HEK293 (cell line): ENCODE measurements around the gene PMEL.

Experiments used
- CTCF ChIA-PET: fragments of 350-600 bp; formaldehyde crosslinking; extraction: SDS; loops from one replicate; lab custom pipeline; 2021; ENCODE audit warnings: antibody characterized with exemption; lab: Yijun Ruan, JAX
- POLR2A ChIA-PET: fragments of 300-600 bp; formaldehyde crosslinking; extraction: SDS; loops from one replicate; lab custom pipeline; 2020; ENCODE audit warnings: antibody characterized with exemption, inconsistent platforms; lab: Yijun Ruan, JAX
- H3K27ac ChIP-seq: fragments of 200-500 bp; sonication (Bioruptor generic); 2 replicates; pipeline ENCODE4 v1.5.1; 2014; ENCODE audit warnings: low read depth, low read length, control low read depth, inconsistent platforms; ENCODE audit errors: extremely low read depth
- H3K36me3 ChIP-seq, 2 experiments: fragments of 200-500 bp in 1 of 2; sonication (Bioruptor generic) in 1 of 2; 1 replicate in 1 of 2; 2 replicates in 1 of 2; pipeline ENCODE4 v1.5.1; 2014 to 2017; ENCODE audit warnings: inconsistent platforms in 2 of 2, low read length in 2 of 2; ENCODE audit not compliant: control insufficient read depth in 2 of 2, insufficient read depth in 1 of 2
- H3K4me1 ChIP-seq: fragments of 200-500 bp; sonication (Bioruptor generic); 2 replicates; pipeline ENCODE4 v1.5.1; 2014; ENCODE audit warnings: mild to moderate bottlenecking, low read length, inconsistent platforms; ENCODE audit not compliant: control insufficient read depth, insufficient read depth
- H3K4me3 ChIP-seq: 2 replicates; pipeline ENCODE4 v1.5.1; 2011; ENCODE audit warnings: low read depth, mild to moderate bottlenecking, control low read depth, low read length, moderate library complexity
- H3K9me3 ChIP-seq: fragments of 200-500 bp; sonication (Bioruptor generic); 2 replicates; pipeline ENCODE4 v1.5.1; 2014; ENCODE audit warnings: low read depth, low read length, inconsistent platforms; ENCODE audit not compliant: control insufficient read depth, insufficient read depth
- HOXA7 ChIP-seq: sonication (generic); formaldehyde crosslinking; IDR thresholded peaks from 2 replicates; pipeline ENCODE4 v1.8.1; 2022; ENCODE audit warnings: missing genetic modification reagents, borderline replicate concordance
- MYNN ChIP-seq: fragments of 450-650 bp; formaldehyde crosslinking; IDR thresholded peaks from 2 replicates; pipeline ENCODE4 v1.5.1; 2016; ENCODE audit warnings: missing biosample characterization, missing genetic modification characterization, borderline replicate concordance
- PRDM2 ChIP-seq: fragments of 450-650 bp; formaldehyde crosslinking; IDR thresholded peaks from 2 replicates; pipeline ENCODE4 v1.5.1; 2016; ENCODE audit warnings: missing biosample characterization, missing genetic modification characterization, borderline replicate concordance
- REST ChIP-seq: fragments of 450-650 bp; formaldehyde crosslinking; IDR thresholded peaks from 2 replicates; pipeline ENCODE4 v1.5.1; 2016; ENCODE audit warnings: missing biosample characterization, missing genetic modification characterization
- SCRT1 ChIP-seq: fragments of 450-650 bp; formaldehyde crosslinking; IDR thresholded peaks from 2 replicates; pipeline ENCODE4 v1.5.1; 2016; ENCODE audit warnings: missing biosample characterization, missing genetic modification characterization, borderline replicate concordance
- YY2 ChIP-seq: fragments of 450-650 bp; formaldehyde crosslinking; IDR thresholded peaks from 2 replicates; pipeline ENCODE4 v1.5.1; 2016; ENCODE audit warnings: missing biosample characterization, missing genetic modification characterization
- ZBTB20 ChIP-seq: fragments of 450-650 bp; formaldehyde crosslinking; IDR thresholded peaks from 2 replicates; pipeline ENCODE4 v1.5.1; 2016; ENCODE audit warnings: missing biosample characterization, missing genetic modification characterization
- ZFP37 ChIP-seq: fragments of 450-650 bp; formaldehyde crosslinking; IDR thresholded peaks from 2 replicates; pipeline ENCODE4 v1.5.1; 2016; ENCODE audit warnings: missing biosample characterization, missing genetic modification characterization
- ZNF138 ChIP-seq: fragments of 450-650 bp; formaldehyde crosslinking; IDR thresholded peaks from 2 replicates; pipeline ENCODE4 v1.5.1; 2016; ENCODE audit warnings: missing biosample characterization, missing genetic modification characterization, borderline replicate concordance
- ZNF146 ChIP-seq: fragments of 450-650 bp; formaldehyde crosslinking; IDR thresholded peaks from 2 replicates; pipeline ENCODE4 v1.5.1; 2016; ENCODE audit warnings: missing biosample characterization, missing genetic modification characterization
- ZNF169 ChIP-seq: fragments of 450-650 bp; formaldehyde crosslinking; IDR thresholded peaks from 2 replicates; pipeline ENCODE4 v1.5.1; 2016; ENCODE audit warnings: missing biosample characterization, missing genetic modification characterization
- ZNF221 ChIP-seq: fragments of 450-650 bp; formaldehyde crosslinking; IDR thresholded peaks from 2 replicates; pipeline ENCODE4 v1.5.1; 2017; ENCODE audit warnings: missing biosample characterization, missing genetic modification characterization, borderline replicate concordance
- ZNF223 ChIP-seq: fragments of 450-650 bp; formaldehyde crosslinking; IDR thresholded peaks from 2 replicates; pipeline ENCODE4 v1.5.1; 2016; ENCODE audit warnings: missing biosample characterization, missing genetic modification characterization
- ZNF280C ChIP-seq: fragments of 450-650 bp; formaldehyde crosslinking; IDR thresholded peaks from 2 replicates; pipeline ENCODE4 v1.5.1; 2016; ENCODE audit warnings: missing biosample characterization, missing genetic modification characterization
- ZNF302 ChIP-seq: fragments of 450-650 bp; formaldehyde crosslinking; IDR thresholded peaks from 2 replicates; pipeline ENCODE4 v1.5.1; 2016; ENCODE audit warnings: missing biosample characterization, missing genetic modification characterization, low read depth
- ZNF341 ChIP-seq: fragments of 450-650 bp; formaldehyde crosslinking; IDR thresholded peaks from 2 replicates; pipeline ENCODE4; 2016; ENCODE audit warnings: low read depth, missing biosample characterization, missing genetic modification characterization
- ZNF488 ChIP-seq: fragments of 450-650 bp; formaldehyde crosslinking; IDR thresholded peaks from 2 replicates; pipeline ENCODE4 v1.5.1; 2016; ENCODE audit warnings: missing biosample characterization, missing genetic modification characterization
- ZNF510 ChIP-seq: fragments of 450-650 bp; formaldehyde crosslinking; IDR thresholded peaks from 2 replicates; pipeline ENCODE4 v1.5.1; 2018; ENCODE audit warnings: mild to moderate bottlenecking, missing genetic modification characterization, missing biosample characterization; ENCODE audit not compliant: insufficient replicate concordance
- ZNF521 ChIP-seq: fragments of 450-650 bp; formaldehyde crosslinking; IDR thresholded peaks from 2 replicates; pipeline ENCODE4 v1.5.1; 2017; ENCODE audit warnings: missing biosample characterization, mild to moderate bottlenecking, missing genetic modification characterization
- ZNF530 ChIP-seq: fragments of 450-650 bp; formaldehyde crosslinking; IDR thresholded peaks from 2 replicates; pipeline ENCODE4 v1.5.1; 2016; ENCODE audit warnings: low read depth, missing biosample characterization, missing genetic modification characterization
- ZNF555 ChIP-seq: fragments of 450-650 bp; formaldehyde crosslinking; conservative IDR thresholded peaks from 2 replicates; pipeline ENCODE4 v1.5.1; 2017; ENCODE audit warnings: missing biosample characterization, mild to moderate bottlenecking, missing genetic modification characterization, inconsistent platforms
- ZNF747 ChIP-seq: fragments of 450-650 bp; formaldehyde crosslinking; IDR thresholded peaks from 2 replicates; pipeline ENCODE4 v1.5.1; 2016; ENCODE audit warnings: missing biosample characterization, missing genetic modification characterization
- ZSCAN4 ChIP-seq: fragments of 450-650 bp; formaldehyde crosslinking; IDR thresholded peaks from 2 replicates; pipeline ENCODE4 v1.5.1; 2017; ENCODE audit warnings: missing biosample characterization, missing genetic modification characterization

Gene PMEL

GRCh38 chr12:55946553-55946952, 19.3 kb downstream of the PMEL start (continued):
- no peak for TF ChIP-seq ZNF138 (tag by site-specific recombination)
- TF ChIP-seq ZNF302 (tag by site-specific recombination) = no peak
- no peak for TF ChIP-seq ZNF169 (tag by site-specific recombination)

GRCh38 chr12:55942577-55943136, 23.2 kb downstream of the PMEL start:
- CTCF ChIA-PET = interaction anchor here (0.9 to 2.6 kb wide), 6 partner anchors 10 to 204 kb away, joined by 3 to 21 read pairs (median 4); no protein-coding TSS in a partner anchor
- POLR2A ChIA-PET = no interaction called here
- H3K9me3 ChIP-seq = no peaks in the 10 kb centered on the region
- TF ChIP-seq ZNF555 (tag by site-specific recombination) (no peak), ZNF280C (tag by site-specific recombination) (no peak), ZNF488 (tag by site-specific recombination) (no peak), ZNF223 (tag by site-specific recombination) (no peak), HOXA7 (CRISPR knock-in tag) (no peak), ZNF510 (tag by site-specific recombination) (no peak), ZFP37 (tag by site-specific recombination) (no peak), MYNN (tag by site-specific recombination) (no peak), REST (tag by site-specific recombination) (no peak), ZNF521 (tag by site-specific recombination) (no peak), ZNF146 (no peak), PRDM2 (no peak), ZNF221 (tag by site-specific recombination) (no peak), SCRT1 (tag by site-specific recombination) (no peak), YY2 (no peak), ZNF747 (tag by site-specific recombination) (no peak), ZNF530 (tag by site-specific recombination) (no peak), ZNF341 (no peak), ZBTB20 (tag by site-specific recombination) (no peak), ZSCAN4 (tag by site-specific recombination) (no peak)
- TF ChIP-seq, all 188 proteins: peak for 0
- H3K4me1 ChIP-seq = no peaks in the 10 kb centered on the region
- no peaks in the 10 kb centered on the region for H3K36me3 ChIP-seq
- no peak overlapping the region for H3K27ac ChIP-seq
- no peak overlapping the region for H3K4me3 ChIP-seq
